ENCODE data around the gene KCNN1.
"Not testable (repeated sequence)": the region's sequence is repeated elsewhere in the genome, so short reads cannot be mapped to it uniquely, and the experiment has no call there.

KCNN1 gene

GRCh38 chr19:17969096-17969792, 2.3 kb downstream of the KCNN1 start:
- no peak for DNase-seq

GRCh38 chr19:17972230-17972629, 5.3 kb downstream of the KCNN1 start:
- no peak for DNase-seq

GRCh38 chr19:17973759-17974158, 6.9 kb downstream of the KCNN1 start:
- no peak for DNase-seq

GRCh38 chr19:17974551-17974950, 7.6 kb downstream of the KCNN1 start:
- DNase-seq: no peak

GRCh38 chr19:17975032-17975431, 8.1 kb downstream of the KCNN1 start:
- no peak for DNase-seq

- DNase-seq: no peak
These were observed 10.1 kb downstream of the KCNN1 start for GRCh38 chr19:17977021-17977420.

- DNase-seq: no peak
These were observed 10.6 kb downstream of the KCNN1 start for GRCh38 chr19:17977488-17977887.

- DNase-seq: no peak
These were observed 14.7 kb downstream of the KCNN1 start for GRCh38 chr19:17981611-17982010.

GRCh38 chr19:17982430-17982829, 15.5 kb downstream of the KCNN1 start:
- DNase-seq: no peak

- DNase-seq: no peak
These were observed 18.3 kb downstream of the KCNN1 start for GRCh38 chr19:17985037-17985818.

GRCh38 chr19:17986569-17986968, 19.7 kb downstream of the KCNN1 start:
- DNase-seq: not testable (repeated sequence)

GRCh38 chr19:17988161-17988560, 21.3 kb downstream of the KCNN1 start:
- DNase-seq: no peak

GRCh38 chr19:17989425-17990094, 22.7 kb downstream of the KCNN1 start:
- no peak for DNase-seq

- DNase-seq: no peak
These were observed 26.3 kb downstream of the KCNN1 start for GRCh38 chr19:17993076-17993813.

GRCh38 chr19:17996826-17997316, 30.0 kb downstream of the KCNN1 start:
- DNase-seq: peak; percentile 43

- DNase-seq: no peak
These were observed 31.3 kb downstream of the KCNN1 start for GRCh38 chr19:17997969-17998826.

- DNase-seq: no peak
These were observed 31.9 kb downstream of the KCNN1 start for GRCh38 chr19:17998827-17999150.

GRCh38 chr19:17999684-18000479, 33.0 kb downstream of the KCNN1 start:
- DNase-seq: no peak

GRCh38 chr19:18000480-18000914, 33.6 kb downstream of the KCNN1 start:
- DNase-seq: no peak

GRCh38 chr19:18000915-18001776, 34.2 kb downstream of the KCNN1 start:
- DNase-seq: peak; percentile 97

Measured in activated gamma-delta T cell (primary cell).